Urinary bladder (tissue), 4 donors: Measurements from ENCODE around the gene LCMT2. TPM values are rescaled to one million over a fixed set of nuclear protein-coding genes. Genes with fewer than 3 reads are reported as not detected.

Experiments
- DNase-seq: peaks from one replicate; pipeline ENCODE4 v3.0.0-alpha.2; 2015; ENCODE audit errors: extremely low spot score
- H3K27ac ChIP-seq: one replicate; pipeline ENCODE4 v1.5.1; 2013; ENCODE audit warnings: low read depth, mild to moderate bottlenecking, moderate library complexity
- H3K36me3 ChIP-seq: one replicate; pipeline ENCODE4 v1.6.1; 2013; ENCODE audit warnings: mild to moderate bottlenecking, moderate library complexity; ENCODE audit not compliant: insufficient read depth
- H3K4me1 ChIP-seq: one replicate; pipeline ENCODE4 v1.6.1; 2013; ENCODE audit warnings: mild to moderate bottlenecking, moderate library complexity; ENCODE audit not compliant: insufficient read depth
- H3K4me3 ChIP-seq: one replicate; pipeline ENCODE4 v1.5.1; 2013; ENCODE audit warnings: low read depth, low read length
- WGBS: extraction: QIAGEN DNeasy Blood & Tissue Kit; methylation state at CpG from one replicate; pipeline ENCODE4 v1.1.7; 2013; 5-methylcytosine and 5-hydroxymethylcytosine counted together
- polyA plus RNA-seq: library from polyadenylated mRNA; stranded (reverse); fragments of 200-250 nt; gene quantifications from one replicate; pipeline ENCODE4 v1.2.3, GENCODE V29; 2013
- total RNA-seq: library from RNA; depleted of rRNA; stranded (reverse); fragments of >200 nt; gene quantifications from one replicate; pipeline ENCODE4 v1.2.3, GENCODE V29; 2014
- donor health status: healthy with polysubstance abuse.
- donor health status: healthy.

The LCMT2 gene
- total and polyA plus RNA-seq, 2 donors, result 5.5 to 8.0 TPM

DNA sequence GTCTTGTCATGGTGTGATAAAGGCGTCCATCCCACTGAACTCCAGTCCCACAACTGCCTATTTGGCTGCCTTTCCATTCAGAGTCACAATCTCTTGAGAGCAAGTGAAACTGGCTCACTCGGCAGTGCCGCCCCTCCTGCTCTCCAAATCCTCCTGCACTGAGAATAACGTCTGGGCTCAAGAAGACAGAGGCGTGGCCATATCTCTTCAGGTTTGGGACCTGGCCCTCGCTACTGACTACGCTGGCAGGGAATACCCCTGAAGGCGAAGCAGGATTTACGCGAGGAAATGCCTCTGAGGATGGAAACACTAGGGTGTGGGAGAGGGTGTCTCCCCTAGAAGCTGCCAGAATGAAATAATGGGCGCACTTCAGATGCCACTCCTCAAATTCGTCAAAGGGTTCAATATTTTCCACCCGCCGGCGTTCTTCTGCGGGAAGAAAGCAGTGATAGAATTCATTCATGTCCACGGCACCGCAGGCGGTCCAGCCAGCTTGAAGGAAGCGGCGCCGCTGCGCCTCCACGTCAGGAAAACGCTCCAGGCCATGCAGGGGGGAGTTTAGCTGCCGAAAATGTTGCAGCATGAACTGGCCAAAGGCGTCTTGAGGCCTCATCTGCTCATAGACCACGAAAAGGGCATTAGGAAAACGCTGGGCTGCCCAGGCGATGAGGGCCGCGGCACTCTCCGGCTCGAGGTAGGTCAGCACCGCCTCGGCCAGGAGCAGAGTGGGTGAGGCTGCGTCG is 985 bp downstream of the LCMT2 start:
- Histone ChIP-seq H3K4me3 (peak overlapping the region; percentile 86), H3K4me1 (no peaks in the 10 kb centered on the region), H3K27ac (peak overlapping the region; percentile 90), H3K36me3 (no peaks in the 10 kb centered on the region)
- 12% methylated on average over 38 of the region's 38 CpGs for WGBS
- DNase-seq, result no peak

DNA sequence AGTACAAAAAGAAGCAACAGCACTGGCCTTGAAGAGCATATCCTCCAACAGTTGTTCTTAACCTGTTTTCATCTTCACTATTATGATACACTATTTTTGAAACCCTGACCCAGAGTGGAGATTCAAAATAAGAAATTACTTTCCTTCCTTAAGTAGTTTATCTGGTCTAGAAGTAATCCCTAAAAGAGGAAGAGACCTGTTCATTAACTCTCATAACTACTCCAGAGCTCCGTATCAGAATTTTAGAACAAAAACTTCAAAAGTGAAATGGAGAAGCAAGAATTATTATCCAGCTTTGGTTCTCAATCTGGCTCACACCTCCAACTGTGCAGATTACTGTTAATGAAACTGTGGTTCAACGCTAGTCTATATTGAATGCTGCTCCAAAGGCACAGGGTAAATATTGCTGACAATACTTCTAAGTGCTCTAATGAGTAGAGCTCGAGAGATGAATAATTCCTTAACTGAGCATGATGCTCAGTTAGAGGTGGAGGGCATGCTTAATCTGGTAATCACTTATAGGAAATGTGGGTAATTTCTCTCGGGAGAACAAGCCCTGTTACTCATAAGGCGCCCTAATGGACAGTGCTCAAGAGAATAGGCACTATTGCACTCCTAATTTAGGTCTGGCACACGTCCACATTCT is 5.2 kb downstream of the LCMT2 start:
- DNase-seq, result no peak
- H3K27ac ChIP-seq, result no peak overlapping the region
- H3K4me1 ChIP-seq, result no peaks in the 10 kb centered on the region
- 74% methylated on average over 6 of the region's 6 CpGs for WGBS
- no peak overlapping the region for H3K4me3 ChIP-seq
- H3K36me3 ChIP-seq, result no peaks in the 10 kb centered on the region

DNA sequence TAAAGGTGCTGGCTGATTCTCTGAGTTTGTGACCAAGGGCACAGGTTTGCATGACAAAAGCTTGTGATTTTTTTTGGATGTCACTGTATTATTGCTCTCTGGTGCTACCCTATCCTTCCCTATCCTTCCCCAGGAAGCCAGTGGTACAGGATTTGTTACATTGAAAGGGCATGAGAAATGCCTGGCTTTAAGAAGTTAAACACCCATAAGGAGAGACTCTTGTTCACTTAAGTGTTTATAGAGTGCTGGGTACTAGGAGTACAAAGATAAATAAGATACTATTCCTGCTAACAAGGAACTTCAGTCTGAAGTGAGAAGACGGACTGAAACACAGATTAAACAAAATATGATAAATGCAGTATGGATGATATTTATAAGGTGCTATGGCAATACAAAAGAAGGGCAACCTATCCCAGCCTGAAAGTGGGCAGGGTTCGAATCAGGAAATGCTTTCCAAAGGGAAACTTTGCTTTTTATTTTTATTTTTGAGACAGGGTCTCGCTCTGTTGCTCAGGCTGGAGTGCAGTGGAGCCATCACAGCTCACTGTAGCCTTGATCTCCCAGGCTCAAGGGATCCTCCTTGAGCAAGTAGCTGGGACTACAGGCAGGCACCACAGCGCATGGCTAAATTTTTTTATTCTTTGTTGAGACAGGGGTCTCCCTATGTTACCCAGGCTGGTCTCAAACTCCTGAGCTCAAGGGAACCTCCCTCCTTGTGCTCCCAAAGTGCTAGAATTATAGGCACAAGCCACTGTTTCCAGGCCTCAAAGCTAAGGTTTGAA is 11.2 kb downstream of the LCMT2 start:
- Histone ChIP-seq H3K4me1 (no peaks in the 10 kb centered on the region), H3K4me3 (no peak overlapping the region), H3K36me3 (no peaks in the 10 kb centered on the region), H3K27ac (no peak overlapping the region)
- 73% methylated on average over 4 of the region's 4 CpGs for WGBS
- no peak for DNase-seq

GRCh38 chr15:43317566-43318184 is 12.7 kb downstream of the LCMT2 start:
- Histone ChIP-seq H3K4me1 (no peaks in the 10 kb centered on the region), H3K27ac (no peak overlapping the region), H3K4me3 (no peak overlapping the region), H3K36me3 (no peaks in the 10 kb centered on the region)
- 83% methylated on average over 8 of the region's 8 CpGs for WGBS
- DNase-seq, result no peak

GRCh38 chr15:43316971-43317346 is 13.4 kb downstream of the LCMT2 start:
- Histone ChIP-seq H3K27ac (no peak overlapping the region), H3K4me3 (no peak overlapping the region), H3K4me1 (no peaks in the 10 kb centered on the region), H3K36me3 (no peaks in the 10 kb centered on the region)
- no peak for DNase-seq
- 82% methylated on average over 1 of the region's 1 CpG for WGBS

DNA sequence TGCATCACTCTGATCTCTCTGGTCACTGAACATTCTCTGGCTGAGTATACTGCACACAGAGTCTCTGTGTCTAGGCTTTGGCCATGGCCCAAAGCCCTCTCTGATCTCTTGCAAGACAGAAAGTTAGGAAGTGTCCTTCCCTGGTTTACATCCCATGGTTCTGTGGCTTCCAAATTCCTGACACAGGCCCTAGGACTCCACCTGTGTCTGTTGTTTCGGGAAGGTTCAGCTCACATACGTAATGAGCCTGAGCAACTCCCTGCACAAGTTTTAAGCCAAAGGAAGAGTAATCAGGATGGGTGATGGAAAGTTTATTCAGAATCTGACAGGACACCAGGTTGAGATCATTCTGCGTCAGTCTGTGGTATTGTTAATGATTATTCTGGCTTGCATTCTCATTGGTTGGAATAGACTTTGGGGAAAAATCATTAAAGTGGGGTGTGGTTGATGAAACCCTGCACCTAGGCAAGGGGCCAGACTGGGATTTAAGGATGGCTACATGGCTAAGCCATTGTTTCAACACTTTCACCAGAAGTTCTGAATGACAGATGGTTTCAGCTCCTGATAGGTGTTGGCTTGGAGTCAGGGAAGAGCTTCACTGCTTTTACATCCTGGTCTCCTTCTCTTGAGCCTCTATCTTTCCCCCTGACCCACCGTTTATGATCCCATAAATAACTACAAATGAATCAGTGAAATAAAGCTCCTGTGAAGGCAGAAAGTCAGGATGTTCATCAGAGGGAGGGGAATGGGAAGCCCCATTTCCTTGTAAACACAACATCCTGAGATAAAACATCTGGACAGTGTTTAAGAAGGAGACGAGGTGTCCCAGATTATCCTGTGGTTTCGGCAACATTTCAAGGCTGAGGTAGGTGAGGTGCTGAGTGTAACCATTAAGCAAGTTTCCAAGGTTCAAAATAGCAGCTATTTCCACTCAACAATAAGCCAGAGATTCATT is 14.1 kb downstream of the LCMT2 start:
- peak; percentile 49 for DNase-seq
- no peak overlapping the region for H3K4me3 ChIP-seq
- no peaks in the 10 kb centered on the region for H3K4me1 ChIP-seq
- no peaks in the 10 kb centered on the region for H3K36me3 ChIP-seq
- 29% methylated on average over 6 of the region's 6 CpGs for WGBS
- H3K27ac ChIP-seq, result no peak overlapping the region

DNA sequence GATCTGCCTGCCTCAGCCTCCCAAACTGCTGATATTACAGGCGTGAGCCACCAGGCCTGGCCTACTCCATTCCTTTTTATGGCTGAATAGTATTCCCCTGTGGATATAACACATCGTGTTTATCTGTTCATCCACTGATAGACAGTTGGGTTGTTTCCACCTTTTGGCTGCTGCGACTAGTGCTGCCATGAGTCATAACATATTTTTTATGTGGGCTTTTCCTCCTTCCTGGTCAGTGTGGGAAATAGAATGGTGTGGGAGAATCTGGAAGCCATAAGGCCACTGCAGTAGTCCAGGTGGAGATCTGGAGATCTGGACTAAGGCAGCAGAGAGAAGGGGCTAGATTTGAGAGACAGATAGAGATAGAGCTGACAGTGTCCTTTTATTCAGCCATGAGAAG is 16.2 kb downstream of the LCMT2 start:
- no peak overlapping the region for H3K27ac ChIP-seq
- no peaks in the 10 kb centered on the region for H3K36me3 ChIP-seq
- WGBS, result 61% methylated on average over 3 of the region's 3 CpGs
- DNase-seq, result no peak
- no peaks in the 10 kb centered on the region for H3K4me1 ChIP-seq
- no peak overlapping the region for H3K4me3 ChIP-seq

DNA sequence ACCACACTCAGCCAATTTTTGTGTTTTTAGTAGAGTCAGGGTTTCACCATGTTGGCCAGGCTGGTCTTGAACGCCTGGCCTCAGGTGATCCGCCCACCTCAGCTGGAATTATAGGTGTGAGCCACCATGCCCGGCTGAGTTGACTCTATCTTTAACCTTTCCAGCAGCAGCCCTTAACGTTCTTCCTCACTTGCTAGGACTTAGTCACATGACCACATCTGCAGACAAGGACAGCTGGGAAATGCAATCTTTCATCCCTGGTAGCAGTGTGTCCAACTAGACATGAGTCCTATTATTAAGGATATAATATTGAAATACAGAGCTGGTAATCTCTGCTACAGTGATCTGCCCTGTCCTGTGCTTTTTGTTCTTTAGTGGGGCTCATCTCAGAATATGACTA is 18.0 kb downstream of the LCMT2 start:
- Histone ChIP-seq H3K27ac (no peak overlapping the region), H3K4me3 (no peak overlapping the region), H3K4me1 (no peaks in the 10 kb centered on the region), H3K36me3 (no peaks in the 10 kb centered on the region)
- WGBS, result 68% methylated on average over 4 of the region's 4 CpGs
- DNase-seq, result no peak

- 87% methylated on average over 11 of the region's 11 CpGs for WGBS
- Histone ChIP-seq H3K27ac (no peak within 1 kb of the TSS), H3K36me3 (no peaks in the 10 kb centered on the region), H3K4me3 (no peak within 1 kb of the TSS), H3K4me1 (no peaks in the 10 kb centered on the region)
- no peak for DNase-seq
These were observed 28.1 kb downstream of the LCMT2 start, which contains the start of gene TGM7 for GRCh38 chr15:43302205-43302817. Gene TGM7 (minus strand): TSS chr15:43302255.

- DNase-seq, result no peak
- no peak overlapping the region for H3K4me3 ChIP-seq
- no peaks in the 10 kb centered on the region for H3K4me1 ChIP-seq
- no peak overlapping the region for H3K27ac ChIP-seq
- no peaks in the 10 kb centered on the region for H3K36me3 ChIP-seq
These were observed 30.5 kb downstream of the LCMT2 start for GRCh38 chr15:43299884-43300283.

DNA sequence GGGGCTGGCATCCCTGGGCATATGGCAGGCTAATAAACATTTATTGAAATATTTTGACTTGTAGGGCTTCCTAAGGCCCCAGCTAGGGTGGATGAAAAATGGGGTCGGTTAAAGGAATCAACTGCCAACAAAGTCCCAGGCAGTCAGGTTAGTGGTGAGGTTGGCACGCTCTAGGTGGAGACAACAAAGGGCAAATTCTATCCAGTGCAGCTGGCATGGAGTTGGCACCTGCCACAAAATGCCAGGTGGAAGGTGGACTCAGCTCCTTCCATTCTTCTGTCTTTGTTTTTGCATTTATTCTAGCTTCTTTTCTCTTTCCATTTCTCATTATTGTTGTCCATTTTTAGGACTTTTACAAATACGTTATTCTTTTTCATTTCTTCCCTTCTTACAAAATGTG is 31.0 kb downstream of the LCMT2 start:
- Histone ChIP-seq H3K4me3 (no peak overlapping the region), H3K27ac (no peak overlapping the region), H3K4me1 (no peaks in the 10 kb centered on the region), H3K36me3 (no peaks in the 10 kb centered on the region)
- DNase-seq, result no peak
- 90% methylated on average over 3 of the region's 3 CpGs for WGBS

GRCh38 chr15:43294091-43294706 is 36.2 kb downstream of the LCMT2 start:
- 62% methylated on average over 6 of the region's 6 CpGs for WGBS
- H3K27ac ChIP-seq, result no peak overlapping the region
- no peak overlapping the region for H3K4me3 ChIP-seq
- H3K36me3 ChIP-seq, result no peaks in the 10 kb centered on the region
- peaks cover 2% of the 10 kb centered on the region for H3K4me1 ChIP-seq
- no peak for DNase-seq
